Measurements from ENCODE around the gene UFC1. TPM values are rescaled to one million over a fixed set of nuclear protein-coding genes. Genes with fewer than 3 reads are reported as not detected.

UFC1 gene
- polyA plus RNA-seq, 6 donors from 2014 or later: 119 to 151 (median 133) TPM

GRCh38 chr1:161153176-161153575, 602 bp upstream of the UFC1 start:
- Mint-ChIP-seq H3K27ac (peak overlapping the region; percentile 81 to 100 (median 100)), H3K27me3 (no peaks in the 10 kb centered on the region), H3K4me1 (peaks cover 20 to 23% (median 22%) of the 10 kb centered on the region in 3 donors), H3K4me3 (peak overlapping the region; percentile 91 to 100 (median 100)), H3K36me3 (peaks cover 5 to 8% of the 10 kb centered on the region in 2 donors), H3K9me3 (no peaks in the 10 kb centered on the region)
- DNase-seq (no peak), ATAC-seq (ENCODE audit: low read depth in 2 of 2) (peak; percentile 3 to 5)

GRCh38 chr1:161157867-161158266, 4.1 kb downstream of the UFC1 start:
- Mint-ChIP-seq H3K36me3 (peaks cover 5 to 18% of the 10 kb centered on the region in 2 donors), H3K4me1 (peaks cover 57 to 70% (median 59%) of the 10 kb centered on the region in 3 donors), H3K9me3 (no peaks in the 10 kb centered on the region), H3K27me3 (no peaks in the 10 kb centered on the region), H3K27ac (peak overlapping the region in 5 of 6 donors; percentile 3 to 95 (median 59)), H3K4me3 (peak overlapping the region; percentile 18 to 99 (median 76))
- ATAC-seq (ENCODE audit: low read depth in 2 of 2) (no peak), DNase-seq (no peak)

GRCh38 chr1:161158316-161159010, 4.7 kb downstream of the UFC1 start:
- no peaks in the 10 kb centered on the region for H3K9me3 Mint-ChIP-seq
- peaks cover 63 to 76% (median 65%) of the 10 kb centered on the region in 3 donors for H3K4me1 Mint-ChIP-seq
- ATAC-seq (ENCODE audit: low read depth in 2 of 2) (no peak), DNase-seq (no peak)
- H3K36me3 Mint-ChIP-seq: peaks cover 5 to 24% of the 10 kb centered on the region in 2 donors
- H3K27ac Mint-ChIP-seq: peak overlapping the region in 5 of 6 donors; percentile 29 to 95 (median 94)
- peak overlapping the region; percentile 91 to 99 (median 96) for H3K4me3 Mint-ChIP-seq
- no peaks in the 10 kb centered on the region for H3K27me3 Mint-ChIP-seq

GRCh38 chr1:161159087-161159912, 5.5 kb downstream of the UFC1 start, which contains the start of gene USP21:
Gene USP21 (plus strand): TSS chr1:161159500. CDS start chr1:161160641, 1,141 bp downstream.
- peak within 1 kb of the TSS; percentile 86 to 95 (median 94) for H3K27ac Mint-ChIP-seq
- H3K27me3 Mint-ChIP-seq: no peaks in the 10 kb centered on the region
- peaks cover 0 to 27% of the 10 kb centered on the region in 2 donors for H3K36me3 Mint-ChIP-seq
- peak within 1 kb of the TSS; percentile 91 to 99 (median 96) for H3K4me3 Mint-ChIP-seq
- peak; percentile 89 for DNase-seq
- peak; percentile 94 to 95 for ATAC-seq (ENCODE audit: low read depth in 2 of 2)
- peaks cover 61 to 72% (median 66%) of the 10 kb centered on the region in 3 donors for H3K4me1 Mint-ChIP-seq
- no peaks in the 10 kb centered on the region for H3K9me3 Mint-ChIP-seq

GRCh38 chr1:161159913-161160243, 6.1 kb downstream of the UFC1 start:
- Mint-ChIP-seq H3K9me3 (no peaks in the 10 kb centered on the region), H3K4me3 (peak overlapping the region; percentile 91 to 99 (median 96)), H3K27ac (peak overlapping the region in 4 of 6 donors; percentile 39 to 94 (median 44)), H3K36me3 (peaks cover 0 to 27% of the 10 kb centered on the region in 2 donors), H3K27me3 (no peaks in the 10 kb centered on the region), H3K4me1 (peaks cover 59 to 69% (median 67%) of the 10 kb centered on the region in 3 donors)
- ATAC-seq (ENCODE audit: low read depth in 2 of 2): no peak
- no peak for DNase-seq

- Mint-ChIP-seq H3K4me3 (peak overlapping the region; percentile 65 to 99 (median 96)), H3K36me3 (peaks cover 0 to 21% of the 10 kb centered on the region in 2 donors), H3K27me3 (no peaks in the 10 kb centered on the region), H3K9me3 (no peaks in the 10 kb centered on the region), H3K4me1 (peaks cover 53 to 69% (median 66%) of the 10 kb centered on the region in 3 donors), H3K27ac (peak overlapping the region in 2 of 6 donors; percentile 34 to 56)
- ATAC-seq (ENCODE audit: low read depth in 2 of 2): no peak
- DNase-seq: no peak
Observed at GRCh38 chr1:161160671-161161145, 6.9 kb downstream of the UFC1 start.

GRCh38 chr1:161161652-161162051, 7.9 kb downstream of the UFC1 start:
- ATAC-seq (ENCODE audit: low read depth in 2 of 2): no peak
- no peak for DNase-seq
- H3K27ac Mint-ChIP-seq: no peak overlapping the region
- H3K27me3 Mint-ChIP-seq: no peaks in the 10 kb centered on the region
- H3K9me3 Mint-ChIP-seq: no peaks in the 10 kb centered on the region
- peaks cover 60 to 74% (median 71%) of the 10 kb centered on the region in 3 donors for H3K4me1 Mint-ChIP-seq
- peaks cover 0 to 19% of the 10 kb centered on the region in 2 donors for H3K36me3 Mint-ChIP-seq
- H3K4me3 Mint-ChIP-seq: peak overlapping the region in 7 of 8 donors; percentile 29 to 96 (median 50)

GRCh38 chr1:161162052-161162451, 8.3 kb downstream of the UFC1 start:
- H3K4me1 Mint-ChIP-seq: peaks cover 64 to 78% (median 75%) of the 10 kb centered on the region in 3 donors
- H3K36me3 Mint-ChIP-seq: peaks cover 0 to 19% of the 10 kb centered on the region in 2 donors
- DNase-seq (no peak), ATAC-seq (ENCODE audit: low read depth in 2 of 2) (no peak)
- H3K27me3 Mint-ChIP-seq: no peaks in the 10 kb centered on the region
- H3K4me3 Mint-ChIP-seq: peak overlapping the region in 6 of 8 donors; percentile 29 to 96 (median 72)
- no peaks in the 10 kb centered on the region for H3K9me3 Mint-ChIP-seq
- H3K27ac Mint-ChIP-seq: no peak overlapping the region

GRCh38 chr1:161162806-161163205, 9.0 kb downstream of the UFC1 start:
- peaks cover 68 to 83% (median 82%) of the 10 kb centered on the region in 3 donors for H3K4me1 Mint-ChIP-seq
- ATAC-seq (ENCODE audit: low read depth in 2 of 2) (no peak), DNase-seq (no peak)
- peak overlapping the region in 3 of 6 donors; percentile 44 to 85 (median 74) for H3K27ac Mint-ChIP-seq
- peaks cover 0 to 19% of the 10 kb centered on the region in 2 donors for H3K36me3 Mint-ChIP-seq
- H3K9me3 Mint-ChIP-seq: no peaks in the 10 kb centered on the region
- peak overlapping the region in 4 of 8 donors; percentile 12 to 65 (median 54) for H3K4me3 Mint-ChIP-seq
- no peaks in the 10 kb centered on the region for H3K27me3 Mint-ChIP-seq

- no peak for ATAC-seq (ENCODE audit: low read depth in 2 of 2)
- no peak for DNase-seq
- peaks cover 0 to 19% of the 10 kb centered on the region in 2 donors for H3K36me3 Mint-ChIP-seq
- H3K27me3 Mint-ChIP-seq: no peaks in the 10 kb centered on the region
- no peaks in the 10 kb centered on the region for H3K9me3 Mint-ChIP-seq
- H3K4me3 Mint-ChIP-seq: peak overlapping the region in 5 of 8 donors; percentile 2 to 88 (median 69)
- peaks cover 65 to 86% (median 81%) of the 10 kb centered on the region in 3 donors for H3K4me1 Mint-ChIP-seq
- H3K27ac Mint-ChIP-seq: peak overlapping the region in 4 of 6 donors; percentile 13 to 98 (median 90)
Observed at GRCh38 chr1:161163793-161164192, 10.0 kb downstream of the UFC1 start.

GRCh38 chr1:161164901-161165610, 11.3 kb downstream of the UFC1 start:
- Mint-ChIP-seq H3K4me3 (peak overlapping the region in 6 of 8 donors; percentile 60 to 96 (median 81)), H3K27ac (peak overlapping the region; percentile 92 to 99 (median 98)), H3K4me1 (peaks cover 60 to 78% (median 68%) of the 10 kb centered on the region in 3 donors), H3K9me3 (no peaks in the 10 kb centered on the region), H3K36me3 (peaks cover 0 to 12% of the 10 kb centered on the region in 2 donors), H3K27me3 (no peaks in the 10 kb centered on the region)
- no peak for ATAC-seq (ENCODE audit: low read depth in 2 of 2)
- no peak for DNase-seq

- Mint-ChIP-seq H3K36me3 (peaks cover 0 to 16% of the 10 kb centered on the region in 2 donors), H3K27ac (peak within 1 kb of the TSS; percentile 92 to 99 (median 98)), H3K4me3 (peak within 1 kb of the TSS; percentile 74 to 96 (median 96)), H3K27me3 (no peaks in the 10 kb centered on the region), H3K9me3 (no peaks in the 10 kb centered on the region), H3K4me1 (peaks cover 55 to 69% (median 59%) of the 10 kb centered on the region in 3 donors)
- DNase-seq (peak; percentile 93), ATAC-seq (ENCODE audit: low read depth in 2 of 2) (peak; percentile 90 to 91)
Observed at GRCh38 chr1:161165742-161166668, 12.2 kb downstream of the UFC1 start, which contains the start of gene PPOX. Gene PPOX (plus strand): TSS chr1:161166426. CDS start chr1:161166848, 422 bp downstream.
